Epithelial cell of proximal tubule (primary cell): Measurements from ENCODE around the gene ATP10B. TPM values are rescaled to one million over a fixed set of nuclear protein-coding genes. Genes with fewer than 3 reads are reported as not detected.

ENCODE experiments used
- DNase-seq: peaks from one replicate; pipeline ENCODE4 v3.0.0-alpha.2; 2011; ENCODE audit warnings: low read depth
- H3K4me3 ChIP-seq: 2 replicates; pipeline ENCODE4 v1.5.1; 2011; ENCODE audit warnings: low read depth, mild to moderate bottlenecking, low read length
- total RNA-seq: library from RNA; depleted of rRNA; stranded (reverse); fragments of >200 nt; gene quantifications from 2 replicates; pipeline ENCODE4 v1.2.3, GENCODE V29; 2015
- TF ChIP-seq, protein P1 (sequence below): conservative IDR thresholded peaks from 2 replicates; pipeline ENCODE4 v1.5.1; 2012; ENCODE audit warnings: low read depth, mild to moderate bottlenecking, low read length

Gene ATP10B
- total RNA-seq, 1 donor from 2014 or later, result 0.06 TPM

DNA sequence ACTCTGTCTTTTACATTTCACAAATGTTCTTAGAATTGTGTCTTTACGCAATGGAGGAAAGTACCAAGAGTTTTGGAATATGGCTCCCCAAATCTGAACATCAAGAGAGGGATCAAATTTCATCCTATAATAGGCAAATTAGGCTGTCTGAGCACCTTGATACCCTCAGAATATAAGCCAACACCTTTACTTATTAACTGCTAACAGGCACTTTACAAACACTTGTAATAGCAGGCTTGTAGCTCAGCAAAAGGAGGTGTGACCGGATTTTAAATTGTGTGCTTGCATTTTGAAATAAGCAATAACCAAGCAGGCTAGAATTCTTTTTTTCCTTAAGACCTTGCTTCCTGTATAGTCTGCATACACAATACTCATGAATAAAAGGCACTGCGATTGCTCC lies 92.0 kb downstream of the ATP10B start:
- TF ChIP-seq, protein P1, sequence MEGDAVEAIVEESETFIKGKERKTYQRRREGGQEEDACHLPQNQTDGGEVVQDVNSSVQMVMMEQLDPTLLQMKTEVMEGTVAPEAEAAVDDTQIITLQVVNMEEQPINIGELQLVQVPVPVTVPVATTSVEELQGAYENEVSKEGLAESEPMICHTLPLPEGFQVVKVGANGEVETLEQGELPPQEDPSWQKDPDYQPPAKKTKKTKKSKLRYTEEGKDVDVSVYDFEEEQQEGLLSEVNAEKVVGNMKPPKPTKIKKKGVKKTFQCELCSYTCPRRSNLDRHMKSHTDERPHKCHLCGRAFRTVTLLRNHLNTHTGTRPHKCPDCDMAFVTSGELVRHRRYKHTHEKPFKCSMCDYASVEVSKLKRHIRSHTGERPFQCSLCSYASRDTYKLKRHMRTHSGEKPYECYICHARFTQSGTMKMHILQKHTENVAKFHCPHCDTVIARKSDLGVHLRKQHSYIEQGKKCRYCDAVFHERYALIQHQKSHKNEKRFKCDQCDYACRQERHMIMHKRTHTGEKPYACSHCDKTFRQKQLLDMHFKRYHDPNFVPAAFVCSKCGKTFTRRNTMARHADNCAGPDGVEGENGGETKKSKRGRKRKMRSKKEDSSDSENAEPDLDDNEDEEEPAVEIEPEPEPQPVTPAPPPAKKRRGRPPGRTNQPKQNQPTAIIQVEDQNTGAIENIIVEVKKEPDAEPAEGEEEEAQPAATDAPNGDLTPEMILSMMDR, result no peak
- DNase-seq, result no peak
- H3K4me3 ChIP-seq, result no peak overlapping the region

DNA sequence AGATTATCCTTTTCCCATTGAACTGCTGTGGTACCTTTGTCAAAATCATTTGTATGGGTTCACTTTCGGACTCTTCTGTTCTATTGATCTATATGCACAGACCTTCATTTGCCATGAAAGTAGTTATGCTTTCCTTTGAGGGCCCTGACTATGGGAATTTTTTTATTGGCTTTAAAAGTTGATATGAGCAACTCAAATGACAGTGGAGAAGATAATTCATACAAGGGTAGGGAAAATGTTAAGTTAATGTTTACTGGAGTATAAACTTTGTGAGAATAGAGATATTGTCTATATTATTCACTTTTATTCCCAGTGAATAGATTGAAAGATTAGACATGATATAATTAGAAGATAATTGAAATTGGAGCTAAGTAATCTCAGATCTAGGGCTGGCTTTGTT lies 94.8 kb downstream of the ATP10B start:
- no peak overlapping the region for H3K4me3 ChIP-seq
- TF ChIP-seq, protein P1, result no peak
- DNase-seq, result no peak

DNA sequence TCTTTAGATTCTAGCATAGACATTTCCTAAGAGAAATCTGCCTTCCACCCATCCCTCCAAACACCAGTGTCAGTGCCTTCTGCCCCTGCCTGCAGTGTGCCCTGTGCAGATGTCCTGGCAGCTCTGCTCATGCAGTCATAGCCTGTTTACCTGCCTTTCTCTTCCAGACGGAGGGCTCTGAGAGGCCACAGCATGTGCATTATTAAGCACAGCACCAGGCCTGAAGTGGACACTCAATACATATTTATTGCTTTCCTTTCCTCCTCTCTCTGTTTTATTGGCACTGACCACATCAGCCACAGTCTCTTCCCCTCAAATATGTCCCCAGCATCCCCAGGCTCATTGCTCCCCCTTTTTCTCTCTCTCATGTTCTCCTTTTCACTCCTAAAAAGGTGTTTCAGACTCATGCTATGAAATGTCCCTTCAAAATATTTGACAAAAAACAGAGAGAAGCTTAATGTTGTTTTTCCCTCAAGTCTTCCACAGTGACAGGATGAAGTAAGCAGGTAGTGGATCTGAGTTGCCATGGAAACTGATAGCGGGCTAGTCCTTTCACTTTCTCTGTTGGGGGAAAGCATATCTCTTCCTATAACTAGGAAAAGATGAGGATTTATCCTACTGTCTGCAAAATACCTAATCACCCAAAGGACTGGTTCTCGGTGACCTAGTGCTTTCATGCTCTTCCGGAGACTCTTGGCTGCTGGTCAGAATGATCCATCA lies 100.9 kb downstream of the ATP10B start:
- no peak overlapping the region for H3K4me3 ChIP-seq
- DNase-seq, result no peak
- TF ChIP-seq, protein P1, result no peak

DNA sequence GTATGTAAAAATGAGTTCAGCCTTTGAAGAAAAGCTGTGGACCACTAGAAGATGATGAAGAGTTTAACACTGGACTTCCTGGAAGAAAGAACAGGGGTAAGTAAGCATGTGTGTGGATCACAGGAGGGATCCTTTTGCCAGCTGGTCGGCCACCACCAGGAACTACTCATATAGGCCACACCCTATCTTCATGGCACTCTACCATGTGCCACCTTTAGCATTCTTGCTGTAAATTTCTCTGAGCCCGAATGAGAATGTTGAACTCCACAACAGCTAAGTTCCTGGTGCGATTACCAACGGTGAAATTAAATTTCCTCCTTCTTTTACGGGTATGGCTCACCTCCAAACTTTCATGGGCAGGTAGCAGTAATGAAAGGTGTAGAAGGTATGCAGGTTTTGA lies 102.3 kb downstream of the ATP10B start:
- H3K4me3 ChIP-seq, result no peak overlapping the region
- no peak for DNase-seq
- TF ChIP-seq, protein P1, result no peak

DNA sequence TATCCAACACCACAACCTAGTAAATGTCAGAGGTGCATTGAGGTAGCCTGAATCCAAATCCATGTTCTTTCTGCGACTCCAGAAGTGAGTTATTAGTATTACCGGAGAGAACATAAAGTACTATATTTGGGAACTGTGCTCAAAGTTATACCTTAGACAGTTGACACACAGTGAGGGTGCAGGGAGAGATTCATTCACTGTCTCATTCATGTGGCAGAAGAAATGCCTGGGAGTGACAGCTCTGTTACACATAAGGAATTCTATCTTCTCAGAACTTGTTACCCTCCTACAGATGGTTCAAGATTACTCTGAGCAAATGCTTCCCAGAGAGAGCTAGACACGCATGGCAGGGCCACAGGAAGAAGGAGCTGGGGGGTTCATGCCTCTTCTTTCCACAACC lies 103.0 kb downstream of the ATP10B start:
- H3K4me3 ChIP-seq, result no peak overlapping the region
- no peak for DNase-seq
- TF ChIP-seq, protein P1, result no peak

DNA sequence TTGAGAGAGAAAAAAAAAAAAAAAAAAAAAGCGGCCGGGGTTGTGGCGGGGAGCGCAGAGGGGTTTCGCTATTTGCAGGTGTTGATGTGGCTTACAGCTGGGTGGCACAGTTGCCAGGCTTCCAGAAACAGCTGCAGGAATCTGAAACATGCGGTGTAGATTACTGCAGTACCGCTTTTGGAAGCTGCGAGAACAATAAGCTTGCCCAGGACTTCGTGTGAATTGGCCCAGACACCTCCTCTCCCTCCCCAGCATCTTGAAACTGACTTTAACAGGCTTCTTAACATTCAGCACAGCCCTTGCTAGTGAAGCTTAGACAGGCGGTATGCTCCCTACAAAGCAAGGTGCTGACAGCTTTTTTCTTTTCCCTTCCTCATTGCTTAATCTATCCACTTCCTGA lies 104.0 kb downstream of the ATP10B start:
- no peak overlapping the region for H3K4me3 ChIP-seq
- TF ChIP-seq, protein P1, result no peak
- no peak for DNase-seq

DNA sequence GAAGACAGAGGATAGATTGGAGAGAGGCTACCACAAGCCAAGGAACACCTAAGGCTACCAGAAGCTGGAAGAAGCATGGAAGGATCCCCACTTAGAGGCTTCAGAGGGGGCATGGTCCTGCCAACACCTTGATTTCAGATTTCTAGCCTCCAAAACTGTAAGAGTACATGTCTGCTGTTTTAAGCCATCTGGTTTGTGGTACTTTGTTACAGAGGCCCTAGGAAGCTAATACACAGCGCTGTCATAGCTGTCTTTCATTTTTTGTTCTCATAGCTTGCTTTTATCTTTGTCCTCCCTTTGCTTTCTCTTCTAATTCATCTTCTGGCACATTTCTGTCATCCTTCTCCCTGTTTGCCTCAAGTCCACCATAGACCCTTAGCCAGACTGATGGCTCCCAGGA lies 104.5 kb downstream of the ATP10B start:
- DNase-seq, result no peak
- TF ChIP-seq, protein P1, result no peak
- no peak overlapping the region for H3K4me3 ChIP-seq
